GDM1 (cell line): ENCODE data around the gene CILP2.

Source experiments
- DNase-seq: peaks from one replicate; lab custom pipeline; 2025; lab: John Stamatoyannopoulos, UW

The CILP2 gene

DNA sequence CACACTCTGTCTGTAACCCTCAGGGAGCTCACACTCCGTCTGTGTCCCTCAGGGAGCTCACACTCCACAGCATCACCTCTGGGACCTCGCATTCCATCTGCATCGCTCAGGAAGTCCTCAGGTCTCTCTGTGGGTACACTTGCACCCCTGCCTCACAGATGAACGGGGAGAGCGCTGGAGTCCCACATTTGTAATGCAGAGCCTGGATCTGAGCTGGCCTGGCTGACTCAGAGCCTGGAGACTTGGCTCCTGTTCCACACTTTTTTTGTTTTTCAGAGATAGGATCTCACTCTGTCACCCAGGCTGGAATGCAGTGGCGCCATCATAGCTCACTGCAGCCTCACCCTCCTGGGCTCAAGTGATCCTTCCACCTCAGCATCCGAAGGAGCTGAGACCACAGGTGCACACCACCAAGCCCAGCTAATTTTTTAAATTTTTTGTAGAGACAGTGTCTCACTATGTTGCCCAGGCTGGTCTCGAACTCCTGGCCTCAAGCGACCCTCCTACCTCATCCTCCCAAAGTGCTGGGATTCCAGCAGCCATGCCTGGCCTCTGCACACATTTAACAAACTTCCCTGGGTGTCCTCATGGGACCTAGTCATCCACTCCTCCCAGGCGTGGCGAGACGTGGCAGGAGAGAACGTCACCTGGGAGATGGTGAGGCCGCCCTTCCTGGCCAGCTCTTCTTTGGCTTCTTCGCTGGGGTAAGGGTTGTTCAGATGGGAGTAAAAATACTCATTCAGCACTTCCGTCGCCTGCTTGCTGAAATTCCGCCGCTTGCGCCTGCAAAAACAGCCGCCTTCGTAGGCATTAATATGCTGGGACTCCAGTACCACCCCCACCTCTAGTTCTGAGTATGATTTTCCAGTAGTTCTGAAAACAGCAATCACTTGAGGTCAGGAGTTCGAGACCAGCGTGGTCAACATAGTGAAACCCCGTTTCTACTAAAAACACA is 31.0 kb downstream of the CILP2 start:
- no peak for DNase-seq

- DNase-seq, result no peak
Measured at GRCh38 chr19:19570571-19570970, 32.5 kb downstream of the CILP2 start.

DNA sequence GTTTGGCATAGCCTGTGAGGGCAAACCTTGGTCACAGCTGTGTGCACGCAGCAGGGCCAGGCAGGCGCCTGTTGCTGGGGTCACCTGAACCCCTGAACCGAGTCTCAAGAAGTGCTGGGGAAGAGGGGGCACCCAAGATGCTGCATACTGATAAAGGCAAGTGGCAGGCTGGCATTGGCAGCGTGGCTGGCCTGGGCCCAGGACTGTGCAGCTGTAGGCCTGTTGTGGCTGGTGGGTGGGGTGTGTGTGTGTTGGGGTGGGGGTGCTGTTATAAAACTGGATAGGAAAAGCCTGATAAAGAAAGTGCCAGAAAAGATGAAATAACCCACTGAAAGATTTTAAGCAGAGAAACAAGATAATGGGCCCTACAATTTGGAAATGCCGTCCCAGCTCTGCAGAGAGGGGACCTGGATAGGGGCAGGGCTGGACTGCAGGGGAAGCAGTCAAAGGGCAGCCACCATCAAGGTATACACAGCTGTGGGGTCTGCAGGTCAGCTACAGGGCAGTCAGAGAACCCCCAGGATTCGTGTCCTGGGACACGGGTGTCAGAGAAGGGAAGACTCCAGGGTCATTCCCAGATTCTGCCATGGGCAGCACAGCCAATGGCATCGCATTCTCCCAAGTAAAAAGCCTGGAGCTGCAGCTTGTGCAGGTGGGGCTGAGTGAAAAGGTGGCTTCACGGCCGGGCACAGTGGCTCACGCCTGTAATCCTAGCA is 33.2 kb downstream of the CILP2 start:
- no peak for DNase-seq

GRCh38 chr19:19575411-19575810 is 37.3 kb downstream of the CILP2 start:
- DNase-seq, result no peak

GRCh38 chr19:19578252-19578651 is 40.2 kb downstream of the CILP2 start:
- DNase-seq, result no peak

DNA sequence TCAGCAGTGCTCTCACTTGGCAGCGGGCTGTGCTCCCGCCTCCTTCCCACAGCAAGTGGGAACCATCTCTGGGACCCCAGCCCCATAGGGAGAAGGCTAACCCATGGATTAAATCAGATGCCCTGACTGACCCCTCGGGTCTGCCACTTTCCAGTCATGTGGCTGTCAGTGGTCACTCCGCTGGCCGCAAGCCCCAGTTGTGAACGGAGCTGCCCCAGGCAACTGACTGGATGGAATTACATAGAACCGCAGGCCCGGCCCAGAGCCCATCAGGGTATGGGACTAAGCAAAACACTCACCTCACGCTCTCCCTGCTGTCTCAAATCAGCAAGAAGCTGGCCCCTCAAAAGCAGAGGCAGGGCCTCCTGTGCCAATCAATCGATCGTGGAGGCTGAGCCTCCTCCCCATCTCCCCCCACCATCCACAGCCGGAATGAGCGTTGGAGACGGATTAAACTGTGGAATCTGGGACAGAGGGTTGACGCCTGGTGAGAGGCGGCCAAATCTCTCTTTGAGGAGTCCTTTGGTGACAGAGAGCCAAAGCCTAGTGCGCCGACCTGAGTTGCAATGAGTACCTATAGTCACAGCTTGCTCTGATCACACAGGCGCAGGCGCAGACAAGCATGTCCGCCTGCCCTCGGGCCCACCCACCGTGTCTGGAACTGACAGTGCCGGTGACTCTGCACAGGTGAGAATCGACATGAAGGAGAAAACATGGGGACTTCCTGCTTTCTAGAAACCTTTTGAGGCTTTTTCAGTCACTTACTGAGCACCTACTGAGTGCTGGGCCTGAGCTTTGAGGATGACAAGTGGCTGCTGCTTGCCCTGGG is 41.7 kb downstream of the CILP2 start:
- DNase-seq, result no peak

- DNase-seq, result no peak
Measured at GRCh38 chr19:19580418-19580817, 42.4 kb downstream of the CILP2 start.

DNA sequence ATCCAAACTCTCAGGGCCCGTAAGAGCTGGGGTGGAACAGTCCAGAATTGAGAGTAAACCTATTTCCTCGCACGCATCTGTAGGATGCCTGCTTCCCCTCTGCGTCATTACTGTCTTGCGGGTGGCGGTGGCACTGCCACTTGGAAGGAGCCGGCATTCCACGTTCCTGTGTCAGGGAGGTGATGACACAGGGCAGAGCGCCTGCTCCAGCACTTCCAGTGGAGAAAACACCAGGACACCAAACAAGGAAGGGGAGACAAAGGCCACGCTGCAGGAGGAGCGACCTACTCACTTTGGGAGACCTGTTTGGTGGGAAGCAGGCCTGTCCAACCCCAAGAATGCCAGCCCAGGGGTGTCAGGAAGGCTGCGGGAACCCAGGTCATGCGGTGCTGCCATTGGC is 43.3 kb downstream of the CILP2 start:
- DNase-seq, result no peak

DNA sequence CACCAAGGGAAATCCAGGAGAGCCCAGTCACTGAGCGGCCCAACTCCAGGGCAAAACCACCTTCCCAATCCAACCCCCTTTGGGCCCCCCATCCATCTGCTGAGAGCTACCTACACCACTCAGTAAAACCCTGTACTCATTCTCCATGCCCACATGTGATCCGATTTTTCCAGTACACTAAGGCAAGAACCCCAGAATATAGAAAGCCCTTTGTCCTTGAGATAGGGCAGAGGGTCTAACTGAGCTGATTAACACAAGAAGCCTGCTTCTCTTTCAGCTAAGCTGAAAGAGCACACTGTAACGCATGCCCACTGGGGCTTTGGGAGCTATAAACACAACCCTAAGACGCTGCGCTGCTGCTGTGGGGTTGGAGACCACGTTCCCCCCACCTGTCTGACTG is 44.4 kb downstream of the CILP2 start:
- DNase-seq, result no peak

DNA sequence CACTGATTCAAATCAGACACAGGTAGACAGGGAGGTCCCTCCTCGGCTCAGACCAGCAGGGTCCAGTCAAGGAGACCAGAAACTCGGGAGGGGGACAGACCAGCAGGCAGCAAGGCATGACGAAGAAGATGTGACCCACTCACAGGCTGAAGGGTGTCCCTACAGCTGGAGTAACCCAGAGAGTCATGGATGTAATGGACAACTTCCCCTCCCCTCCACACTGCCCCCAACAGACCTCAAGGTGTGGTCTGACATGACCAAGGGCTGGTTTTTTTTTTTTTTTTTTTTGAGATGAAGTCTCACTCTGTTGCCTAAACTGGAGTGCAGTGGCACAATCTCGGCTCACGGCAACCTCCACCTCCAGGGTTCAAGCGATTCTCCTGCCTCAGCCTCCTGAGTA is 46.3 kb downstream of the CILP2 start:
- no peak for DNase-seq

DNA sequence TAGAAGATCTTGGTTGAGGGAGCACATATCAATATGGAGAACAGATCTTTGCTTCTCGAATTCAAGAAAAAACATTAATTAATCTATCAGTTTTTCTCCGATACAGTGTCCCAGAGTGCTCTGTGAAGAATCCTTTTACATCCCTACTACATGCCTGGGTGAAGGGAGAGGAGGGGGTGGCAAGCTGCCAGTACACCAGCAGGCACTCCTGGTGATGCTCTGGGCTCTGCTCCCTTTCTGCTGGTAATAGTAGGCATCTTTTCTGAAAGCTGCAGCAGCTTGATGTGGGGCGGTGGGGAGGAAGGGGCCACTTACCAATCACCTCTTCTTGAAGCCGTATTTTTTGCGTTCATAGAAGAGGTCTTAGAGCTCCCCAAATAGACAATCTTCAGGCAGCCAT is 49.7 kb downstream of the CILP2 start:
- no peak for DNase-seq

GRCh38 chr19:19588546-19588945 is 50.5 kb downstream of the CILP2 start:
- DNase-seq, result no peak

DNA sequence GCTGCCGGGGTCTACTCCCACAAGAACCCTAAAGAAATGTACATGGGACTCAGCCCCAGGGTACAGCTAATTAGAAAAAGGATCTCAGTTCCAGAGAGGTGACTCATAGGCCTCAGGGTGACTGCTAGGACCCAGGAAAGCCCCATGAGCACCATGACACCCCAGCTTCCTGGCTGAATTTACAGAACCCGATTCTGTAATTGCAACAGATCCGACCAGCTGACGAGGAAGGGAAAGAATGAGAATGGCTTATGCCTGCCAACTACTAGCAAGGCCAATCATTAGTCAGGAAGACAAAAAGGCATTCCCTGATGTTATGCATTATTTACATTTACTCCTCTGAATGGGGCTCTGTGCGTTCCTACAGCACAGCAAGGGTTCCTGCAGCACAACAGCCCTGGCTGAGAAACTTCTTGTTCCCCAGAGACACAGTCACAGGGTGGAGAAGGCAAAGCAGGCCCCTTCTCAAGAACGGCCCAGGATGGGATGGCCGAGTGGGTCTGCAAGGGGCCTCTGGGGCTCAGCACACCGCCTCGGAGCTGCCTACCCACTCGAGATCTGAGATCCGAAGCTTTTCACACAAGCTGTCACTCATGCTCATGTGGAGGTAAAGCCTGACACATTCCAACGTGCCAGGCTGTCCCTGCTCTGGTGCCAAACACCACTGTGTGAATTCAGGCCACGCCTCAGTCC is 53.2 kb downstream of the CILP2 start:
- no peak for DNase-seq

DNA sequence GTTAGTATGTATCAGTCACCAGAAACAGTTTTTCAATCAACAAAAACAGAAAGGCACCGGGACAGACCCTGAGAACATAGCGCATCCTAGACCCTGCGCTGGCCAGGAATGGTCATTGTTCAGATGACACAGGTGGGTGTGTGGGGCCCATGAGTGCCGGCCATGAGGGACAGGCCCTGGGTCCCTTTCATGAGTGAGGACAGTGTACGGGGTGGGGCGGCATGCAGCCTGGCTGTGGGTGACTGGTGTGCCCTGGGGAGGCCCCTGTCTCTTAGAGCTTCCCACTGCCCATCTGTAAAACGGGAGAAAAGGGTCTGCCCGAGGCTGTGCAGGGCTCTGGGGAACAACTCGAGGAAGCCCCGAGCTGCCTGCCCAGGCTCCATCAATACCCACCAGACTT is 54.6 kb downstream of the CILP2 start:
- DNase-seq, result no peak

- no peak for DNase-seq
Measured at GRCh38 chr19:19594381-19594780, 56.3 kb downstream of the CILP2 start.

GRCh38 chr19:19595171-19595701 is 57.2 kb downstream of the CILP2 start:
- no peak for DNase-seq
